ENCODE data around the gene PRAMEF1. TPM values are rescaled to one million over a fixed set of nuclear protein-coding genes. Genes with fewer than 3 reads are reported as not detected.

PRAMEF1 gene
- total RNA-seq, 1 donor from 2014 or later = not detected

DNA sequence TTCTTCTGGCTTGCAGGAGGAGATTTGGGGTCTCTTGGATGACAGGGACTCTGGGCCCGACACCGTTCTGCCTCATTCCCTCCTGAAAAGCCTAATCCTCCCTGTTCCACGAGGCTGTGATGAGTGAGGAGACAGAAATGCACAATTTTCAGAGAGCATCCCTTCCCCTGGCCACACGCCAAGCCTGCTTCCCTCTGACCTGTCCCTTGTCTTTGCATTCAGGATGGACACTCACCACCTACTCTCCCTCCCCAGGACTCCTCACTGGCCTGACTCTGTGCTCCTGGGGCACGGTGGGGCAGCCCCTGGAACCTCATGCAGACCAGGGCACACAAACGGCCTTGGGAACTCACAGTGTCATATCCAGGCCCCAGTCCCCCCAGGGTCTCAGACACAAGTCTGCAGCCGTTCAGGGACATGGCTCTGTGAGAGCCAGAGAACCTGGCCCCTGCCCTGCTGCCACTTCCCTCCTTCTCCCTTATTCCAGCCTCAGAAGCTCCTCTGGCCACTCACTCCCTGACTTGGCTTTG is 21.2 kb upstream of the PRAMEF1 start:
- DNase-seq (ENCODE audit: low spot score) = no peak
- Mint-ChIP-seq H3K27me3 (ENCODE audit: low read depth) (peaks cover 8% of the 10 kb centered on the region), H3K9me3 (ENCODE audit: low read depth) (peaks cover 6% of the 10 kb centered on the region), H3K4me1 (ENCODE audit: low read depth) (no peaks in the 10 kb centered on the region), H3K36me3 (ENCODE audit: low read depth) (no peaks in the 10 kb centered on the region), H3K4me3 (ENCODE audit: unreplicated experiment) (no peak overlapping the region), H3K27ac (ENCODE audit: unreplicated experiment) (no peak overlapping the region)
- TF ChIP-seq, protein P1, sequence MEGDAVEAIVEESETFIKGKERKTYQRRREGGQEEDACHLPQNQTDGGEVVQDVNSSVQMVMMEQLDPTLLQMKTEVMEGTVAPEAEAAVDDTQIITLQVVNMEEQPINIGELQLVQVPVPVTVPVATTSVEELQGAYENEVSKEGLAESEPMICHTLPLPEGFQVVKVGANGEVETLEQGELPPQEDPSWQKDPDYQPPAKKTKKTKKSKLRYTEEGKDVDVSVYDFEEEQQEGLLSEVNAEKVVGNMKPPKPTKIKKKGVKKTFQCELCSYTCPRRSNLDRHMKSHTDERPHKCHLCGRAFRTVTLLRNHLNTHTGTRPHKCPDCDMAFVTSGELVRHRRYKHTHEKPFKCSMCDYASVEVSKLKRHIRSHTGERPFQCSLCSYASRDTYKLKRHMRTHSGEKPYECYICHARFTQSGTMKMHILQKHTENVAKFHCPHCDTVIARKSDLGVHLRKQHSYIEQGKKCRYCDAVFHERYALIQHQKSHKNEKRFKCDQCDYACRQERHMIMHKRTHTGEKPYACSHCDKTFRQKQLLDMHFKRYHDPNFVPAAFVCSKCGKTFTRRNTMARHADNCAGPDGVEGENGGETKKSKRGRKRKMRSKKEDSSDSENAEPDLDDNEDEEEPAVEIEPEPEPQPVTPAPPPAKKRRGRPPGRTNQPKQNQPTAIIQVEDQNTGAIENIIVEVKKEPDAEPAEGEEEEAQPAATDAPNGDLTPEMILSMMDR (IDR thresholded peaks at IDR 0.05) = no peak

DNA sequence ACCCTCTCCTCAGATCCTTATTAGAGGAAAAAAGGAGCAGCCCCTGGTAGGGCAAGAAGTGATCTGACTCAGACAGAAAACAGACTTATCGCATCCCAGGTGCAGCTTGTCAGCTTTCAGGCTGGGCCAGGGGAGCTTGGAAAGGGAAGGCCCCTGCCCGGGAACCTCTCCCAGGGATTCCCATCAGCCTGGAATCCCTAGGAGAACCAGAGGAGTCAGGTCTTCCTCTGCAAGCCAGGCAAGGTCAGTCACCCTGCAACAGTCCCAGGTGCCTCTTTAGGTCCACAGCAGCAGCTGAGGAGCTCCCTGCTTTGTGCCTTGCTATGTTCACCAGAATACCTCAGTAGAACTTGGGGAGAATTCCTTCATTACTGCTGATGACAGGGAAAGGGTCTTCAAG is 20.6 kb upstream of the PRAMEF1 start:
- DNase-seq (ENCODE audit: low spot score) = no peak
- H3K36me3 Mint-ChIP-seq (ENCODE audit: low read depth) = no peaks in the 10 kb centered on the region
- H3K27me3 Mint-ChIP-seq (ENCODE audit: low read depth) = peaks cover 8% of the 10 kb centered on the region
- no peaks in the 10 kb centered on the region for H3K4me1 Mint-ChIP-seq (ENCODE audit: low read depth)
- H3K9me3 Mint-ChIP-seq (ENCODE audit: low read depth) = peaks cover 6% of the 10 kb centered on the region
- TF ChIP-seq, protein P1 (IDR thresholded peaks at IDR 0.05) = no peak
- H3K4me3 Mint-ChIP-seq (ENCODE audit: unreplicated experiment) = no peak overlapping the region
- no peak overlapping the region for H3K27ac Mint-ChIP-seq (ENCODE audit: unreplicated experiment)

DNA sequence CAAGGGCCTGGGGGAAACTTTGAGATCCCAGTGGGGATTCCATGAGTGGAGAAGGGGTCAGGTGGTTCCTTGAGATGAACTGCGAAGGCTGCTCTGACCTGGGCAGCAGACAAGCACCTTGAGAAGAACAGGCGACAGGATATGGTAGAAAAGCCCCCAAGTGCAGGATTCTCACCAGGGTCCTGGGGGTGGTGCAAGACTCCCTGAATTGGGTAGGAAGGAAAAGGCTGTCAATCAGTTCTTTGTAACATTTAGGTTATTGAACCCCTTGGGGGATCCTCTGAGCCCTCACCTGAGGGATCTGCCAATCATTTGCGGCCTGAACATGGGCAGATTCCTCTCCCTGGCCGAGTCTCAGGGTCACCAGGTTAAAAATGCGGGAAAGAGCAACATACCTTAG is 20.0 kb upstream of the PRAMEF1 start:
- Mint-ChIP-seq H3K27ac (ENCODE audit: unreplicated experiment) (no peak overlapping the region), H3K4me1 (ENCODE audit: low read depth) (no peaks in the 10 kb centered on the region), H3K27me3 (ENCODE audit: low read depth) (peaks cover 8% of the 10 kb centered on the region), H3K4me3 (ENCODE audit: unreplicated experiment) (no peak overlapping the region), H3K36me3 (ENCODE audit: low read depth) (no peaks in the 10 kb centered on the region), H3K9me3 (ENCODE audit: low read depth) (peaks cover 6% of the 10 kb centered on the region)
- DNase-seq (ENCODE audit: low spot score) = no peak
- TF ChIP-seq, protein P1 (IDR thresholded peaks at IDR 0.05) = no peak

DNA sequence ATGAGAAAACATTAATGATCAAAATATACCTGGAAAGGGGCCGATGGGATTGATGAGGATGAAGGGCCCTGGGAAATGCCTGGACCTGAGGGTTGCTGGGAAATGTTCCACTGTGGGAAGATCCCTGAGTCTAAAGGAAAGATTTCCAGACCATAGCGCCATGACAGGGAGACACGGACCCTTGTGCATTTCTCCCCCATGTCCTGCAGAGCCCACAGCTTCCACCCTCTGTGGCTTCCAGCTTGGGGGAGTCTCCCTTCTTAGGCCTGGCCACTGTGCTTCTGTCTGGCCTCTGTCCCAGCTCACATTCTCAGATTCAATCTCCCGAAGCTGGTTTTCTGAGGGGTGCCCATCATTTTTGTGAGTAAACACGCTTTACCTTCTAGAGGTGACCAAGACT is 18.7 kb upstream of the PRAMEF1 start:
- Mint-ChIP-seq H3K27ac (ENCODE audit: unreplicated experiment) (no peak overlapping the region), H3K4me3 (ENCODE audit: unreplicated experiment) (no peak overlapping the region), H3K4me1 (ENCODE audit: low read depth) (no peaks in the 10 kb centered on the region), H3K9me3 (ENCODE audit: low read depth) (peaks cover 1% of the 10 kb centered on the region), H3K27me3 (ENCODE audit: low read depth) (peaks cover 5% of the 10 kb centered on the region), H3K36me3 (ENCODE audit: low read depth) (no peaks in the 10 kb centered on the region)
- TF ChIP-seq, protein P1 (IDR thresholded peaks at IDR 0.05) = no peak
- no peak for DNase-seq (ENCODE audit: low spot score)

DNA sequence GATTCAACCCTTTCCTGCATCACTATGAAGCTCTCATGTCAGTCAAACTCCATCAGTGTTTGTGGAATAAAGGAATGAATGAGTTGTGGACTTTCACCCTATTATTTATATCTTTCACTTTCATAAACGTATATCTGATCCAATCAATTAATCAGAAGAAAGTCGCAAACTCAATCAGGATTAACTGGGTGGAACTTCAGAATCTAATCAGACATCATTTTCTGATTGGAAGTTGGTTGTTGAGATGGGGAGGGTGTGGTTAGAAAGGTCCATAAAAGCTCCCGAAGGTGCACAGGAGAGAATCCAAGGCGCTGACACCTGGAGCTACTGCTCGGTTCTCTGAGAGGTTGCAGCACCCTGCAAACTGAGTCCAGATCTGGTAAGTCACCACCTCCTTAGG is 17.8 kb upstream of the PRAMEF1 start, which contains the start of gene PRAMEF12:
Gene PRAMEF12, plus strand, starts transcription at position 301 of the 400 bp plus-strand sequence. CDS start 1,130 bp downstream, outside the sequence.
- TF ChIP-seq, protein P1 (IDR thresholded peaks at IDR 0.05) = no peak
- DNase-seq (ENCODE audit: low spot score) = no peak
- no peak within 1 kb of the TSS for H3K4me3 Mint-ChIP-seq (ENCODE audit: unreplicated experiment)
- H3K27me3 Mint-ChIP-seq (ENCODE audit: low read depth) = peaks cover 5% of the 10 kb centered on the region
- H3K27ac Mint-ChIP-seq (ENCODE audit: unreplicated experiment) = no peak within 1 kb of the TSS
- H3K9me3 Mint-ChIP-seq (ENCODE audit: low read depth) = no peaks in the 10 kb centered on the region
- H3K36me3 Mint-ChIP-seq (ENCODE audit: low read depth) = no peaks in the 10 kb centered on the region
- no peaks in the 10 kb centered on the region for H3K4me1 Mint-ChIP-seq (ENCODE audit: low read depth)
